ENCODE measurements around the gene THAP2.

THAP2 gene

GRCh38 chr12:71704920-71705319 is 40.8 kb downstream of the THAP2 start:
- no peak for DNase-seq

- DNase-seq = no peak
Observed at GRCh38 chr12:71708658-71709057, 44.6 kb downstream of the THAP2 start.

- DNase-seq = no peak
Observed at GRCh38 chr12:71710276-71711125, 46.4 kb downstream of the THAP2 start.

DNA sequence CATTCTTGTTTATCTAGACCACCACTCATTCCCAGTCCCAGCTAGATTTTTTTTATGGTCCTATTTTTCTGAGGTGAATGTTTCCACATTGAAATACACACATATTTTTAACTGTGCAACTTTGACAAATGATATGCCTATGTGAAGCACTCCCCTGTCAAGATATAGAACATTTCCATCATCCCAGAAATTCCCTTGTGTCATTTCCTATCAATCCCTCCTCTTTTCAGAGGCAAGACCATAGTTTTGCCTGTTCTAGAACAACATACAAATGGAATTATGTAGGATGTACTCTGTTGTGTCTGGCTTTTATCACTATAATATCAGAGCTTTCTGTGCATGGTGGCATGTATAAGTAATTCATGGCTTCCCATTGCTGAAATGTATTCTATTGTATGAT is 54.5 kb downstream of the THAP2 start:
- no peak for DNase-seq

DNA sequence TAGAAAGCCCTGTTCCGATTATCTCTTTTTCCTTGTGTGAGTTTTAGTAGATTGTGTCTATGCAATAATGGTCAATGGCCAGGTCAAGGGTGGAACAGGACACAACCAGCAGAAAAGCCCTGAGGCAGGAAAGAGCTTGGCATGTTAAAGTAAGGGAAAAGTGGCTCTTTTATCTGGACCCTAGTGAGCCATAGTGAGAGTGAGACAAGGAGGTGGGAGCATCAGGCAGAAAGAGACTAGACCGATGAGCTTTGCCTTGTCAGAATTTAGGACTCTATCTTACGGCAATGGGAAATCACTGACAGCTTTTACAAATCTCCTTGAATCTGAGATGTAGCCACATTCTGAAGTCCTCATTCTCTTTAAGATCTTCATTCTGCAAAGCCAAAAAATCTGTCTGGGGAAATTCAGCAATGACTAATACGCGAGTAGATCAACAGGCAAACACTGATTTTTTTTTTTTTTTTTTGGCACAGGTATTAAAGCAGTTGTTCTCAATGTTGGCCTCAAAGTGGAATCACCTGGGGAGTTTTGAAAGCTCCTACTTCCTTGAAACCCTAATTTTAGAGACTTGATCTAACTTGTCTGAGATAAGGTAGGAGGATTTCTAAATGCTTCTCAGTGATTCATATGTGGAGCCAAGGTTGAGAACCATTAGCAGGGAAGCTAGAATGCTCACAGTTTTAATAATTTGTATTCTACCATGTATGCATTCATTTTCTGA is 55.7 kb downstream of the THAP2 start:
- DNase-seq = no peak

DNA sequence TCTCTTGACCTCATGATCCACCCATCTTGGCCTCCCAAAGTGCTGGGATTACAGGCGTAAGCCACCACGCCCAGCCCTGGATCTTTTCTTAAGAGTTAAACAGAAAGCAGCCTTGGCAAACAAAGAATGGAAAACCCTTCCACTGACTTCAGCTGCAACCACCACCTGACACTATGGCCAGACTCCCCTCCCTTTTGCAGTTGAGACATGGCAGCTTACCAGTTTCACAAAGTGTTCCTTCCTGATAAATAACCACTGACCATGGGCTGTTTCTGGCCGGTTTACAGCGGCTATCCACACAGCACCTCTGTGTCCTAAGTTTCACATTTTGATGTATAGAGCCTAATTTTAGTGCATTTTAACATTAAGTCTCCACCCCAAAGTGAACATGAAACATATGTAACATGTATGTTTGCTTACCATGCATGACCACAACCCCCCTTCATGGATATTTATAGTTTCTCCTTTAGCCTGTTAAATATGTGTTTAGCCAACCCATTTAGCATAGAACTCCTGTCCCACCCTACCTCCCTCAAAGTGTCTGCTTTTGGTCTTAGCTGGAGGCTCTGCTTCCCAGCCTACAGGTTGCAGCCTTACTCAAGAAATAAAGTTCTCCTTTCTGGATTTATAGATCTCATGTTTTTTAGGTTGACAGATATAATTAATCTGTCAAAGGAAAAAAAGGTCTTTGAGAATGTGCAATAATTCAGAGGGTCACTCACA is 57.8 kb downstream of the THAP2 start:
- DNase-seq = no peak

GRCh38 chr12:71725011-71725410 is 60.9 kb downstream of the THAP2 start:
- no peak for DNase-seq

GRCh38 chr12:71726548-71726947 is 62.4 kb downstream of the THAP2 start:
- no peak for DNase-seq

GRCh38 chr12:71727958-71728357 is 63.9 kb downstream of the THAP2 start:
- no peak for DNase-seq

Measured in NCI-H2081 treated with DMSO at 0.1 percent for 48 hours (cell line).